HG02943 (cell line): ENCODE results near the gene LDLRAP1.

ENCODE experiments used
- ATAC-seq: cut with Tn5 transposase; IDR thresholded peaks from one replicate; pipeline ENCODE4 v1.9.1; 2021; ENCODE audit warnings: mild to moderate bottlenecking, low read depth, moderate library complexity; ENCODE audit not compliant: unreplicated experiment

LDLRAP1 gene

DNA sequence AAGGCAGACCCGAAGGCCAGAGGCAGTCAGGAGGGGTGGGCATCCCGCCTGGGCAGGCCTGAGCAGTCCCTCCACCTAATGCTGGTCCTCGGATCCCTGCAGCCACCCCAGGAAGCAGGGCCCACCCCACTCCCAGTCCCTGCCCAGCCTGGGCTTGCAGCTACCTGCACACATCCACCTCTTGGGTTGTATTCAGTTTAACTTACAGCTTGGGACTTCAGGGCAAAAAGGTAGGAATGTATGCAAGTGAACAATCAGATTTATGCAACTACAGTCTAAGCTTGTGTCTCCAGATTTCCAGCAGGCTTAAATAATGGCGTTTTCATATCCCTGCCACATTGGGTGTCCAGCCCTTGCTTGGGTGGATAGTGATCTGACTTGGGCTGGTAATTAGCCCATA lies 17.4 kb downstream of the LDLRAP1 start:
- no peak for ATAC-seq

DNA sequence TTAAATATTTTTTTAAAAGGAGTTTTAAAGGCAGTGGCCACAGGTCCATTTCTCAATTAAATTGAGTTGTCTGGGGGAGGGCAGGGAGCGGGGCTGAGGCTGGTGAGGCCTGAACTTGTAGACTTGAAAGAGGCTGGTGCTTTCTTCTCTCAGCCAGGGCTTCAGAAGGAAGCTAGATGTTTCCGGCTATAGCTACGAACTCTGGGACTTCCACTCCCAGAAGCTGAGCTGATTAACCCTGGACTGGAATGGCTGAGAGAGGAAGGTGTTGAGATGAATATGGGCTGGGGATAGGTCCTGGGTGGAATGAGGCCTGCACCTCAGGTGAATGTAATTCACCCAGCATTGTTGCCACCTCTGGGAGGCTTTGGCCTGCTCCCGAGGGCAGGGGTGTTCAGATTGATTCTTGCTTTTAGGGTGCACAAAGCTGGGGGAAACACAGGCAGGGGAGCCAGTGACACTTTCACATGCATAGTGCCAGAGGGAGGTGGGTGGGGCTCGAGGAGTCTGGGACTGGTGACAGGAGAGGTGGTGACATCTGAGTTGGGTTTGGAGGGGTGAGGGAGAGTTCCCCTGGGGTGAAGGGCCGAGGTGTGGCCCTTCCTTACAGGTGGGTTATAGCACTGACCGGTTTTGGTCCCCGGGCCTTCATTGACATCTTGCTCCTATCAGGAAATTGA lies 18.2 kb downstream of the LDLRAP1 start:
- no peak for ATAC-seq

GRCh38 chr1:25562101-25562927 lies 18.9 kb downstream of the LDLRAP1 start:
- no peak for ATAC-seq

GRCh38 chr1:25562928-25563283 lies 19.5 kb downstream of the LDLRAP1 start:
- ATAC-seq: no peak

DNA sequence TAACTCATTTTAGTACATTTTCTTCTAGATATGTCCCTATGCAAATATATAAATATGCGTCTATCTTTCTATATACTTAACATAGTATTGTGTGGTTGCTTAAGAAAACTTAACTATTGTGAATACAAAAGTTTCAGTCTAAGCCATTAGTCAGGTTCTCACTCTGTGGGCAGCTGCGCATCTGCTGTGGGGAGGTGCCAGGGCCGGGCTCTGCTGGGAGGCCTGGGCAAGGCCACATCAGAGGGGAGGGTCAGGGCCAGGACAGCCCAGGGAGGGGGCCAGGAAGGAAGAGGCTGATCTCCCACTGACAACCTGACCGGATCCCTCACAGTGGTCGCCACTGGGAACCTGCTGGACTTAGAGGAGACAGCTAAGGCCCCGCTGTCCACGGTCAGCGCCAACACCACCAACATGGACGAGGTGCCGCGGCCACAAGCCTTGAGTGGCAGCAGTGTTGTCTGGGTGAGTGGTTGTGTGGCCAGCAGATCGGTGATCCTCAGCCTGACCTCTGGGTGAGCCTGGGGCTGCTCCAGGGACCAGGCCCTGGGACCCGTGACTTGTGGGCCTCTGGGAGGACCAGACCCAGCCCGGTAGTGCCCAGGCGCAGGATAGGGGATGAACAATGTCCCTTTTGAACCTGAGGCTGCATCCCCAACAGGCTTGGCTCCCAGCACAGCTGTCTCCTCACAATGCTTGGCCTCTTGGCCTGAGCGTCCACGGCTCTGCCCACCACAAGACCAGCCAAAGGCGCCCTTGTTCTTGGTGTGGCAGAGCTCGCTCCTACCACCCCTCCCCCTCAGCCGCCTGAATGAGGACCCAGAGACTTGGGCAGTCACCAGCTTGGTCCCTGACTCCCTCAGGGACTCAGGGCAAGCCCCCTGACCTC lies 20.2 kb downstream of the LDLRAP1 start:
- ATAC-seq: no peak

GRCh38 chr1:25564777-25565574 lies 21.6 kb downstream of the LDLRAP1 start:
- ATAC-seq: no peak

- ATAC-seq: no peak
Observed at GRCh38 chr1:25565626-25566025, 22.2 kb downstream of the LDLRAP1 start.

DNA sequence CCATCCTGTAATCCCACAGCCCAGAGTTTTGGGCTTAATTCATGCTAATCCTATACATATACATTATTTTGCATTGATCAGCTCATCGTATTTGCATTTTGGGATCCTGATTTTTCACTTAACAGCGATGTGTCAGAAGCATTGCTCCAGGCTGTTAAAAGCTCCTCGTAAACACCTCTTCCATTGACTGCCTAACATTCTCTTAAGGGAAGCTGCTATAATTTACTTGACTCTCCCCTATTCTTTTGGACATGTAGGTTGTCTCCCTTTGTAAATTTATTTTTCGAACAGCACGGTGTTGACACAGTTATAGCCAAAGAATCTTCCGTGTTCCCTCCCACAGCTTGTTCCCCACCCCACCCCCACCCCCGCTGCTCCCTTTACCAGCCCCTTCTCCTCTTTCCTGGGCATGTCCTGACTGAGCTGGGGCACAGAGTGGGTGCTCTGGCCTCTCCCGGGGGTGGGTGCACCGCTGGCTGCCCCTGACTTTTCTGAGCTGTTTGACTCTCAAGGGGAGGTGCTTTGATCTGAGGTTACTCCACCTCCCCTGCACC lies 22.8 kb downstream of the LDLRAP1 start:
- ATAC-seq: no peak

- ATAC-seq: no peak
Observed at GRCh38 chr1:25566730-25567341, 23.4 kb downstream of the LDLRAP1 start.

DNA sequence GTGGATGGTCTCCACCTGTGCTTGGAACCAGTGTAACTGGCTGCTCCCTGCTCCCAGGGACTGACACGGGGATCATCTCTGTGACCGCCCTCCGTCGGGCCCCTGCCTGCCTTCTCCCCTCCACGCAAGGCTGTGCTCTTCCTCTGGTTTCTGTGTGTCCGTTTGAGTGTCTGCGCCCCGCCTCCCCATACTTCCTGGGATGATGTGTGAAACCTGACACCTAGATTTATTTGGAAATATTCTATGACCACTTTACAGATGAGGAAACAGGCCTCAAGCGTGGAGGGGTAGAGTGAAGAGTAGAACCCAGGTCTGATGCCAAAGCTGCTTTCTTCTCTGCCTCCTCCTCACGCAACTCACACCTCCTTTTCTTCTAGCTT lies 24.3 kb downstream of the LDLRAP1 start:
- ATAC-seq: no peak

DNA sequence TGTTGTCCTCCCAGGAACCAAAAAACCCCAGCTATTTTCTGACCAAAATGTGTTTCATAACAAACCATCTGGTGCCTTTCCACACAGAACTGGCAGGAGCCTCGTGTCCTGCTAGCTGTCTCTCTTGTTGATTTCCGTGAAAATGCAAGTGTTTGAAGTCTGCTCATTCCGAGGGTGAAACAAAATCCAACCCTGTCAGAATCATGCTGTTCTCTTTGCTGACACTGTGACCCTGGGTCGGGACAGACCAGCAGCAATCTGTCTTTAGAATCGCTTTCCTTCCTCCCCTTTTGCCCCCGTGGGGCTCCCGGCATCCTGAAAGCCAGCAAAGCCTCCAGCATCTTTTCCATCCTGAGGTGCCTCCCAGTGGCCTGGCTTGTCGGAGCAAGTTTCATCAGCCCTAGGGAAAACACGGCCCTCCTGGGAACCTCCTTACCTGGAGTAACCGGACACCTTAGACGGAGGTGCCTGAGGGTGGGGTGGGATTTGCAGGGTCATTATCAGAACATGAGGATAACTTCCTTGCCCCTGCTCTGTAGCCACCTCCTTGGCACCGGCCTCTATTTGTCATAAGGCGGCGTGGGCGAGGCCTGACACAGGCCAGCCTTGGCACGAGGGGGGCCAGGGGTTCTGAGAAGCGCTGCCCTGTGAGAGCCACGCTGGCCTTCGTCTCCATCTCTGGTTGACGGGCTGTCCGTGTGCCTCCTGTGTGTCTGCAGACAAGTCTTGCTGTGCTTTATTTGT lies 24.9 kb downstream of the LDLRAP1 start:
- ATAC-seq: no peak

DNA sequence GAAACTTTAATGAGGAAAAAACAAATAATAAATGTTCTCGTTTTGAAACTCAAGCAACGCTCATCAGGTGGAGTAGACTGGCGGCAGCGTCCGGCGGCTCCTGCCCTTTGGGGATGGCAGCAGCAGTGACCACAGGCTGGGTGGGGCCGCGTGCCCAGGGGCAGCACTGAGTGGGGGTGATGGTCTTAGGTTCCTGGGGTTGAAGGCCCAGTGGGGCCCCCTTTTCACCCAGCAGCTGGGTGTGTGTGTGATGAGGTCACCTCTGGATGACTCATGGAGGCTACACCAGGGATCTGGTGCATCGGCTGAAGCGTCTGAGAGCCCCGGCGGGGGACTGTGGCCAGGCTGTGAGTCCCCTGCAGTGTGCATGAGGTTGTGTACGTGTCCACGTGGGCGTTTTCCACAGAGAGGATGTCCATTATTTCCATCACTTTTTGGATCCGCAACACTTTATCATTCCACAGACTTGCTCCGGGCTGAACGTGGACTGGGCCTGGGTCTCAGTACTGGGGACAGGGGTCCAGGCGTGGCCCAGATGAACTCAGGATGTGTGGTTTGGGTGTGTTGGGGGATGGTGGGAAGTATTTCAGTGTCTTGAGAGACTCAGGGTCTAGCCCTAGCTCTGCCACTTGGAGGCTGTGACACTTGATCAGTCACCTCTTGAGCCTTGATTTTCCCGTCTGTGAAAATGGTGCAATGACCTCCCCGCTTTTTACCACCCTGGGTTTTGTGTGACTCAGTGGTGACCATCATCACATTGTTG lies 25.6 kb downstream of the LDLRAP1 start:
- no peak for ATAC-seq

GRCh38 chr1:25569597-25570396 lies 26.4 kb downstream of the LDLRAP1 start:
- no peak for ATAC-seq

DNA sequence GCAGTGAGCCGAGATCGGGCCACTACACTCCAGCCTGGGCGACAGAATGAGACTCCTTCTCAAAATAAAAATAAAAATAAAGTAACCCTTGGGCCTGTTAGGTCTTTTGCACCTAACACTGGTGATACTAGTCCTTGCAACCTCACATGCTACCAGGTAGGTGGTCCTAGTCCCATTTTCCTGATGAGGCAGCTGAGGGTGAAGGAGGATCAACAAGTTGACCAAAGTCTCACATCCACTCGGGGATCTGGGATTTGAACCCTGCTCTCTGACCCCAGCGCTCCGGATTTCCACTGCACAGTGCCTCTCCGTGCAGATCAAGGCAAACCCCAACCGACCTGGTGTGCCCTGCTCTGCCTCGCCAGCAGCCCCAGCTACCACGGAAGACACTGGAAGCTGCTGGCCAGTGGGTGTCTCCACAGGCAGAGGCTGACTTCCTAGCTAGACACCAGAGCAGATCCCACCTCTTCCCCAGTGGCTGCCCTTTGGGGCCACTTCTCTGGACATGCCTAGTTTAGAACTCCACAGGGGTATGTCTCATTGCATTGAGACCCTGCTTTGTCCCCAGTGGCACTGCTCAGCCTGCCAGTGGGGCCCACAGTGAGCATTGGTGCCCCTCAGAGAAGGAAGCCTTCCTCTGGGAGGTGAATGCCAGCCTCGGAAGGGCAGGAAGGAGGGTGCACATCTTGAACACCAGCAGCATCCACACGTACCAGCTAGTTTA lies 27.6 kb downstream of the LDLRAP1 start:
- no peak for ATAC-seq

GRCh38 chr1:25571522-25571970 lies 28.1 kb downstream of the LDLRAP1 start:
- no peak for ATAC-seq

GRCh38 chr1:25572107-25572506 lies 28.7 kb downstream of the LDLRAP1 start:
- ATAC-seq: no peak
